HepG2 (cell line): ENCODE data around the gene ASIC3. TPM values are rescaled to one million over a fixed set of nuclear protein-coding genes. Genes with fewer than 3 reads are reported as not detected.

ENCODE experiments used
- ATAC-seq: fragments of 200-7000 bp; cut with Tn5 transposase; 3 replicates; pipeline ENCODE4 v1.9.1; 2020; ENCODE audit warnings: mild to moderate bottlenecking, moderate library complexity
- BruUV-seq: library from RNA; stranded (reverse); fragments of 400-500 nt; replicated peaks from 2 replicates; lab custom pipeline; 2021; lab: Mats Ljungman, UMichigan
- CTCF ChIA-PET: fragments of 300-600 bp; formaldehyde crosslinking; extraction: SDS; loops from one replicate; lab custom pipeline; 2021; ENCODE audit warnings: low total read pairs, inconsistent platforms, low intra/inter-chr PET ratio; lab: Yijun Ruan, JAX
- POLR2A ChIA-PET: fragments of 350-600 bp; sonication (Branson Sonifier 250); formaldehyde crosslinking; loops from one replicate; lab custom pipeline; 2020; ENCODE audit warnings: antibody characterized with exemption, inconsistent platforms; lab: Yijun Ruan, JAX
- DNase-seq: peaks from one replicate; pipeline ENCODE4 v3.0.0-alpha.2; 2015; ENCODE audit warnings: low spot score
- FAIRE-seq: peaks from 3 replicates; lab custom pipeline; 2011; peaks lifted over from hg19 to GRCh38; lab: Jason Lieb, UNC
- H2AFZ ChIP-seq: one replicate; pipeline ENCODE4 v1.6.1; 2011; ENCODE audit warnings: low read length, inconsistent platforms
- H3K27ac ChIP-seq: fragments of 300-600 bp; 3 replicates; pipeline ENCODE4 v1.8.0; 2011; ENCODE audit warnings: mixed run types, mild to moderate bottlenecking, mixed read lengths, low read length, inconsistent platforms; ENCODE audit not compliant: insufficient read depth; ENCODE audit errors: extremely low read length
- H3K27me3 ChIP-seq, 2 experiments: fragments of 200-600 bp in 1 of 2; 2 replicates in 1 of 2; 3 replicates in 1 of 2; pipeline versions ENCODE4 v1.6.0 to v1.8.0; 2011; ENCODE audit warnings: low read length in 2 of 2, mild to moderate bottlenecking in 2 of 2, moderate library complexity in 2 of 2, inconsistent platforms in 1 of 2; ENCODE audit not compliant: insufficient read depth in 2 of 2, control insufficient read depth in 1 of 2
- H3K36me3 ChIP-seq, 2 experiments: fragments of 200-600 bp in 1 of 2; replicated peaks in 1 of 2; 2 replicates in 1 of 2; 3 replicates in 1 of 2; pipeline versions ENCODE4 v1.5.1 to v1.8.0; 2011; ENCODE audit warnings: low read length in 2 of 2, inconsistent platforms in 1 of 2; ENCODE audit not compliant: insufficient read depth in 2 of 2, control insufficient read depth in 1 of 2
- H3K4me1 ChIP-seq: 2 replicates; pipeline ENCODE4 v1.5.1; 2012; ENCODE audit warnings: low read length, inconsistent platforms; ENCODE audit not compliant: insufficient read depth
- H3K4me2 ChIP-seq: 2 replicates; pipeline ENCODE4 v1.6.0; 2011; ENCODE audit warnings: low read depth, low read length, inconsistent platforms
- H3K4me3 ChIP-seq, 3 experiments: fragments of 200-600 bp in 1 of 3; sonication (generic), shearing (Covaris generic) in 1 of 3; replicated peaks in 1 of 3; 2 replicates each; pipeline ENCODE4 v1.5.1; 2011 to 2016; ENCODE audit warnings: low read length in 3 of 3, inconsistent platforms in 2 of 3, low read depth in 2 of 3, mild to moderate bottlenecking in 2 of 3, control low read depth in 1 of 3, mixed read lengths in 1 of 3; ENCODE audit not compliant: insufficient read depth in 1 of 3
- H3K79me2 ChIP-seq: one replicate; pipeline ENCODE4 v1.6.1; 2011; ENCODE audit warnings: low read length, inconsistent platforms; ENCODE audit not compliant: insufficient read depth
- H3K9ac ChIP-seq: 2 replicates; pipeline ENCODE4 v1.6.0; 2011; ENCODE audit warnings: mild to moderate bottlenecking, low read depth, low read length, inconsistent platforms; ENCODE audit not compliant: insufficient read depth
- H3K9me3 ChIP-seq: 2 replicates; pipeline ENCODE4 v1.5.1; 2012; ENCODE audit warnings: mild to moderate bottlenecking, low read length
- H4K20me1 ChIP-seq: 2 replicates; pipeline ENCODE4 v1.6.0; 2011; ENCODE audit warnings: inconsistent platforms, mild to moderate bottlenecking, low read length, moderate library complexity; ENCODE audit not compliant: insufficient read depth
- AGO2 ChIP-seq: fragments of 200-400 bp; formaldehyde crosslinking; optimal IDR thresholded peaks from 2 replicates; pipeline ENCODE3; 2017; ENCODE audit warnings: mild to moderate bottlenecking, low read depth, low read length, moderate library complexity
- RBFOX2 ChIP-seq: fragments of 200-400 bp; formaldehyde crosslinking; IDR thresholded peaks from 2 replicates; pipeline ENCODE4 v1.6.1; 2017; ENCODE audit warnings: low read depth, mild to moderate bottlenecking, low read length
- THAP9 ChIP-seq: sonication (generic); formaldehyde crosslinking; IDR thresholded peaks from 2 replicates; pipeline ENCODE4; 2020; ENCODE audit warnings: missing genetic modification reagents, mild to moderate bottlenecking, borderline replicate concordance
- ZNF34 ChIP-seq: sonication (generic); formaldehyde crosslinking; IDR thresholded peaks from 2 replicates; pipeline ENCODE4 v1.4.0; 2020; ENCODE audit warnings: mild to moderate bottlenecking, missing genetic modification reagents, borderline replicate concordance
- ZNF558 ChIP-seq: sonication (generic); formaldehyde crosslinking; IDR thresholded peaks from 2 replicates; pipeline ENCODE4 v1.9.0; 2022; ENCODE audit warnings: mild to moderate bottlenecking, missing genetic modification reagents, borderline replicate concordance
- ZNF577 ChIP-seq: sonication (generic); formaldehyde crosslinking; IDR thresholded peaks from 2 replicates; pipeline ENCODE4 v1.4.0; 2020; ENCODE audit warnings: mild to moderate bottlenecking, low read depth, missing genetic modification reagents, borderline replicate concordance
- ZNF777 ChIP-seq: sonication (generic); formaldehyde crosslinking; IDR thresholded peaks from 2 replicates; pipeline ENCODE4 v1.4.0; 2020; ENCODE audit warnings: missing genetic modification reagents
- WGBS: methylation state at CpG from one replicate; pipeline ENCODE4 v1.1.6; 2017; ENCODE audit warnings: low lambda C conversion rate; 5-methylcytosine and 5-hydroxymethylcytosine counted together
- in situ Hi-C: cut with HindIII; loops from 2 replicates; pipeline ENCODE4 v1.10.0; 2017; ENCODE audit warnings: low pct_unique_long_range_greater_than_20kb; ENCODE audit not compliant: extremely low pct_ligation_motif_present
- intact Hi-C: fragments of 100-400 bp; cut with micrococcal nuclease; formaldehyde crosslinking; loops from one replicate; pipeline ENCODE4 v1.10.0; 2022; ENCODE audit not compliant: unreplicated experiment
- polyA plus RNA-seq, 8 experiments: library from polyadenylated mRNA; depleted of rRNA in 3 of 8; stranded (reverse) in 7 of 8; unstranded in 1 of 8; fragments of >200 nt; fragmentation: Illumina TruSeq in 4 of 8; extraction: Trizol in 4 of 8; gene quantifications; 2 replicates each; pipeline versions ENCODE4 v1.2.1 to v1.2.3, GENCODE V29; 2011 to 2016; ENCODE audit warnings: low read depth in 4 of 8, missing spikeins in 1 of 8, mixed read lengths in 1 of 8; ENCODE audit not compliant: insufficient read depth in 1 of 8
- total RNA-seq, 5 experiments: library from RNA; depleted of rRNA; stranded (reverse); fragments of >200 nt; fragmentation: Illumina TruSeq; extraction: Trizol; gene quantifications; 2 replicates each; pipeline ENCODE4 v1.2.3, GENCODE V29; 2016; ENCODE audit warnings: low read depth in 1 of 5

The ASIC3 gene
- total and polyA plus RNA-seq, 2 of the 13 experiments (the other 11 are each of a cell fraction or from before 2014, with no cell fraction given), result 0.51 TPM; not detected in 1

DNA sequence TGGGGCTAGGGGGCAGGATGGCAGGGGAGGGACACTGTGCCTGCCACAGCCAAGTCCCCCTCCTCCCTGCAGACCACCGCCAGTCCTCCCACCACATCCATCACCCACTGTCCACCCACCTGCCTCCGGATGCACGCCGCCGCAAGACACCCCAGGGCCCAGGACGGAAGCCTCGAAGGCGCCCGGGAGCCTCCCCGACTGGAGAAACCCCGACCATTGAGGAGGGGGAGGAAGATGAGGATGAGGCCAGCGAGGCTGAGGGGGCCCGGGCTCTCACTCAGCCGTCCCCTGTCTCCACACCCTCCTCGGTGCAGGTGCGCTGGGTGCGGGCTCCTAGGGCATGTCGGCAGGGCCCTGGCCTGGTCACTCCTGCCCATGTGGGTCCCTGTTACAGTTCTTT is 16.1 kb downstream of the ASIC3 start:
- ChIA-PET POLR2A (interaction anchor here (4.4 kb wide), 1 partner anchor 17 kb away, joined by 144 read pairs; the partner anchor contains the start of genes FASTK and TMUB1), CTCF (no interaction called here)
- TF ChIP-seq AGO2 (peak; percentile 54), ZNF34 (CRISPR knock-in tag) (no peak), RBFOX2 (0 out of 2 replicates have a peak, but pooled peaks have one; percentile 53)
- ATAC-seq (no peak), DNase-seq (no peak), FAIRE-seq (no peak)
- Histone ChIP-seq H2AFZ (no peak overlapping the region), H3K27me3 (no peaks in the 10 kb centered on the region; a peak in 1 of 5 replicates), H3K4me1 (peaks cover 40% of the 10 kb centered on the region), H3K27ac (no peak overlapping the region), H3K79me2 (peaks cover 16% of the 10 kb centered on the region), H3K4me3 (no peak overlapping the region), H3K4me2 (no peak overlapping the region), H3K36me3 (peaks cover 11 to 47% of the 10 kb centered on the region in 2 experiments; a peak in 4 of 5 replicates), H4K20me1 (peaks cover 4% of the 10 kb centered on the region; the same call in 1 of the 2 replicates), H3K9me3 (no peaks in the 10 kb centered on the region), H3K9ac (no peak overlapping the region)
- intact Hi-C loops, result no loop called here
- no TSS peak for BruUV-seq
- whole genome bisulfite sequencing, result 96% methylated on average over 4 of the region's 18 CpGs
- in situ Hi-C loops, result no loop called here

DNA sequence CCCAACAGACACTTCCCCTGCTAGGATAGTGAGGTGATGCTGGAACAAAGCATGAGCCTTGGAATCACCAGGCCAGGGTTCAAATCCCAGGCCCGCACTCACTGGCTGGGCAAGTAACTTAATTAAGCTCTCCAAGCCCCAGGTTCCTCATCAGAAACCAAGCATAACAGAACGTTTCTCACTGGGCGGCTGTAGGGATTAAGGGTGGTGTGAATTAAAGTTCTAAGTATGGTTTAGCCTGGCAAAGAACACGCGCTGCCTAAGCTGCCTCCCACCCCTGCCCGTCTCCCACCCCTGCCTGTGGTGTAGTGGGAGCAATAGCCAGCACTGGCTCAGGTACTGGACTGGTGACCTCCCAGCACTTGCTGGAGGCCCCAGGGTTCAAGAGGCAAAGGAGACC is 16.7 kb downstream of the ASIC3 start:
- BruUV-seq, result no TSS peak
- ATAC-seq (no peak), FAIRE-seq (no peak), DNase-seq (no peak)
- Histone ChIP-seq H3K4me1 (peaks cover 40% of the 10 kb centered on the region), H3K9ac (no peak overlapping the region), H3K27ac (no peak overlapping the region), H2AFZ (no peak overlapping the region), H3K4me3 (no peak overlapping the region), H3K4me2 (no peak overlapping the region), H3K9me3 (no peaks in the 10 kb centered on the region), H4K20me1 (peaks cover 4% of the 10 kb centered on the region; the same call in 1 of the 2 replicates), H3K36me3 (peaks cover 15 to 52% of the 10 kb centered on the region in 2 experiments; a peak in 4 of 5 replicates)
- intact Hi-C loops, result no loop called here
- 94% methylated on average over 6 of the region's 6 CpGs for WGBS
- in situ Hi-C loops, result no loop called here
- TF ChIP-seq THAP9 (CRISPR knock-in tag), result no peak
- no peak for TF ChIP-seq ZNF777 (CRISPR knock-in tag)
- TF ChIP-seq ZNF558, result no peak
- no peak for TF ChIP-seq ZNF577 (CRISPR knock-in tag)
- TF ChIP-seq, all 625 proteins: peak for 0
- Histone ChIP-seq H3K27me3 (no peaks in the 10 kb centered on the region; a peak in 1 of 5 replicates), H3K79me2 (peaks cover 16% of the 10 kb centered on the region)
- ChIA-PET POLR2A (no interaction called here), CTCF (no interaction called here)
